GM12878 (cell line): ENCODE results near the gene ITPR2. TPM values are rescaled to one million over a fixed set of nuclear protein-coding genes. Genes with fewer than 3 reads are reported as not detected.

ENCODE experiments used
- ATAC-seq: fragments of 200-7000 bp; cut with Tn5 transposase; 3 replicates; pipeline ENCODE4 v1.9.1; 2020; ENCODE audit warnings: mild to moderate bottlenecking, moderate library complexity
- BruUV-seq: library from RNA; stranded (reverse); fragments of 400-500 nt; replicated peaks from 2 replicates; lab custom pipeline; 2021; lab: Mats Ljungman, UMichigan
- CTCF ChIA-PET: fragments of 300-600 bp; sonication (Branson Sonifier 250); formaldehyde crosslinking; extraction: SDS; loops from one replicate; lab custom pipeline; 2021; ENCODE audit warnings: inconsistent platforms; lab: Yijun Ruan, JAX
- POLR2A ChIA-PET: fragments of 350-600 bp; formaldehyde crosslinking; extraction: SDS; loops from one replicate; lab custom pipeline; 2021; ENCODE audit warnings: inconsistent platforms; lab: Charles Lee
- RAD21 ChIA-PET: fragments of 300-600 bp; sonication (Branson Sonifier 250); formaldehyde crosslinking; loops from one replicate; lab custom pipeline; 2023; ENCODE audit warnings: antibody characterized with exemption; ENCODE audit not compliant: unreplicated experiment; lab: Charles Lee
- SMC1A ChIA-PET: fragments of 300-600 bp; sonication (Branson Sonifier 250); formaldehyde crosslinking; loops from one replicate; lab custom pipeline; 2023; ENCODE audit not compliant: unreplicated experiment, uncharacterized antibody; lab: Charles Lee
- DNase-seq: peaks from one replicate; pipeline ENCODE4 v3.0.0-alpha.2; 2011; ENCODE audit warnings: low read depth, low spot score
- FAIRE-seq: peaks from 3 replicates; lab custom pipeline; 2011; peaks lifted over from hg19 to GRCh38; lab: Jason Lieb, UNC
- H2AFZ ChIP-seq: 2 replicates; pipeline ENCODE4 v1.6.0; 2011; ENCODE audit warnings: low read depth, low read length, control low read depth; ENCODE audit not compliant: control insufficient read depth
- H3K27ac ChIP-seq: 2 replicates; pipeline ENCODE4 v1.5.1; 2011; ENCODE audit warnings: control low read depth; ENCODE audit not compliant: control insufficient read depth, insufficient read depth
- H3K27me3 ChIP-seq, 2 experiments: replicated peaks in 1 of 2; 2 replicates each; pipeline versions ENCODE4 v1.6.0 to v1.6.1; 2011; ENCODE audit warnings: low read length in 1 of 2; ENCODE audit not compliant: control insufficient read depth in 2 of 2, insufficient read depth in 2 of 2
- H3K36me3 ChIP-seq, 2 experiments: 2 replicates each; pipeline ENCODE4 v1.5.1; 2011; ENCODE audit warnings: low read length in 1 of 2; ENCODE audit not compliant: control insufficient read depth in 2 of 2, insufficient read depth in 2 of 2
- H3K4me1 ChIP-seq: 2 replicates; pipeline ENCODE4 v1.6.1; 2011; ENCODE audit warnings: mild to moderate bottlenecking, low read length, moderate library complexity, mixed read lengths; ENCODE audit not compliant: control insufficient read depth, insufficient read depth
- H3K4me2 ChIP-seq: 2 replicates; pipeline ENCODE4 v1.6.0; 2011; ENCODE audit warnings: control low read depth; ENCODE audit not compliant: control insufficient read depth, insufficient read depth
- H3K4me3 ChIP-seq: fragments of 200-600 bp; sonication (generic); 2 replicates; pipeline ENCODE4 v1.5.1; 2016
- H3K79me2 ChIP-seq: 2 replicates; pipeline ENCODE4 v1.6.0; 2011; ENCODE audit warnings: low read length; ENCODE audit not compliant: control insufficient read depth, insufficient read depth
- H3K9ac ChIP-seq: 2 replicates; pipeline ENCODE4 v1.8.0; 2011; ENCODE audit warnings: low read length, control low read depth, mixed read lengths; ENCODE audit not compliant: control insufficient read depth, insufficient read depth
- H3K9me3 ChIP-seq: replicated peaks from 3 replicates; pipeline ENCODE4 v1.5.1; 2011; ENCODE audit warnings: mild to moderate bottlenecking, low read length; ENCODE audit not compliant: control insufficient read depth, insufficient read depth
- H4K20me1 ChIP-seq: 2 replicates; pipeline ENCODE4 v1.6.0; 2011; ENCODE audit not compliant: control insufficient read depth, insufficient read depth
- ATF2 ChIP-seq: IDR thresholded peaks from 2 replicates; pipeline ENCODE4 v1.6.1; 2012; ENCODE audit warnings: low read length, inconsistent platforms
- CBX5 ChIP-seq: sonication (generic); IDR thresholded peaks from 2 replicates; pipeline ENCODE4 v1.6.1; 2016; ENCODE audit warnings: low read depth, moderate library complexity, mild to moderate bottlenecking, inconsistent platforms
- CHD1 ChIP-seq: IDR thresholded peaks from 2 replicates; pipeline ENCODE4 v1.6.1; 2012; ENCODE audit warnings: low read depth, low read length, improper control_type of control experiment
- JUNB ChIP-seq: IDR thresholded peaks from 2 replicates; pipeline ENCODE4 v1.6.1; 2016; ENCODE audit warnings: antibody characterized with exemption, mild to moderate bottlenecking
- KDM1A ChIP-seq: fragments of 200-600 bp; sonication (generic); IDR thresholded peaks from 2 replicates; pipeline ENCODE4 v1.6.1; 2016; ENCODE audit warnings: borderline replicate concordance
- MLLT1 ChIP-seq: fragments of 450-650 bp; IDR thresholded peaks from 2 replicates; pipeline ENCODE4 v1.6.1; 2016; ENCODE audit warnings: mild to moderate bottlenecking
- NR2F1 ChIP-seq: fragments of 450-650 bp; conservative IDR thresholded peaks from 2 replicates; pipeline ENCODE4 v1.6.1; 2017; ENCODE audit warnings: mild to moderate bottlenecking
- POU2F2 ChIP-seq: IDR thresholded peaks from 3 replicates; pipeline ENCODE4 v1.6.1; 2011; ENCODE audit warnings: low read depth, mild to moderate bottlenecking, low read length, borderline replicate concordance
- RFX5 ChIP-seq: IDR thresholded peaks from 2 replicates; pipeline ENCODE4 v1.6.1; 2011; ENCODE audit warnings: low read depth, low read length, improper control_type of control experiment
- SIX5 ChIP-seq: IDR thresholded peaks from 2 replicates; pipeline ENCODE4 v1.6.1; 2011; ENCODE audit warnings: mild to moderate bottlenecking, low read depth, low read length, moderate library complexity; ENCODE audit not compliant: severe bottlenecking
- SP1 ChIP-seq: IDR thresholded peaks from one replicate; pipeline ENCODE4 v1.6.1; 2011; ENCODE audit warnings: low read depth, low read length
- STAT1 ChIP-seq: fragments of 450-650 bp; conservative IDR thresholded peaks from 2 replicates; pipeline ENCODE4 v1.6.1; 2014; ENCODE audit warnings: antibody characterized with exemption, mild to moderate bottlenecking
- SUPT20H ChIP-seq: IDR thresholded peaks from 2 replicates; pipeline ENCODE4 v1.6.1; 2011; ENCODE audit warnings: low read depth, mild to moderate bottlenecking, low read length, moderate library complexity, borderline replicate concordance; ENCODE audit not compliant: control insufficient read depth
- TCF12 ChIP-seq: IDR thresholded peaks from 2 replicates; pipeline ENCODE4 v1.6.1; 2011; ENCODE audit warnings: low read depth, mild to moderate bottlenecking, low read length
- YY1 ChIP-seq: IDR thresholded peaks from 2 replicates; pipeline ENCODE4 v1.6.1; 2011; ENCODE audit warnings: low read depth, mild to moderate bottlenecking, low read length
- ZNF24 ChIP-seq: fragments of 450-650 bp; IDR thresholded peaks from 2 replicates; pipeline ENCODE4 v1.6.1; 2017; ENCODE audit warnings: antibody characterized with exemption, mild to moderate bottlenecking
- ZNF687 ChIP-seq: fragments of 450-650 bp; IDR thresholded peaks from 2 replicates; pipeline ENCODE4 v1.6.1; 2017; ENCODE audit warnings: mild to moderate bottlenecking, moderate library complexity
- ZSCAN29 ChIP-seq: fragments of 450-650 bp; IDR thresholded peaks from 2 replicates; pipeline ENCODE4 v1.6.1; 2017; ENCODE audit warnings: mild to moderate bottlenecking, moderate library complexity
- WGBS: methylation state at CpG from one replicate; pipeline ENCODE4 v1.1.6; 2016; ENCODE audit warnings: low lambda C conversion rate; ENCODE audit not compliant: insufficient replicate concordance, insufficient coverage; ENCODE audit errors: missing lambda C conversion rate; 5-methylcytosine and 5-hydroxymethylcytosine counted together
- in situ Hi-C: fragments of 300-500 bp; cut with MboI; formaldehyde crosslinking; loops from 9 replicates; pipeline ENCODE4 v1.14.3; 2018; ENCODE audit warnings: mixed read lengths
- intact Hi-C: fragments of 100-400 bp; cut with micrococcal nuclease; formaldehyde crosslinking; loops from one replicate; pipeline ENCODE4 v1.14.2; 2022; ENCODE audit not compliant: unreplicated experiment
- polyA plus RNA-seq, 11 experiments: library from polyadenylated mRNA; depleted of rRNA in 4 of 11; unstranded in 6 of 11; stranded (reverse) in 5 of 11; fragments of >200 nt; fragmentation: Nextera tagmentation in 4 of 11; fragmentation: Illumina TruSeq in 1 of 11; extraction: Ambion mirVana in 4 of 11; extraction: Trizol in 1 of 11; gene quantifications; 1 replicate in 1 of 11; 2 replicates in 10 of 11; pipeline versions ENCODE4 v1.2.1 to v1.2.3, GENCODE V29; 2011 to 2016; ENCODE audit warnings: inconsistent platforms in 2 of 11, missing spikeins in 2 of 11, low read depth in 1 of 11
- total RNA-seq, 4 experiments: library from RNA; depleted of rRNA in 3 of 4; stranded (reverse); fragments of >200 nt in 3 of 4; fragmentation: Illumina TruSeq in 1 of 4; extraction: Trizol in 1 of 4; gene quantifications; 2 replicates each; pipeline versions ENCODE4 v1.2.1 to v1.2.3, GENCODE V29; 2013 to 2021
- TF ChIP-seq, protein P1 (sequence below): fragments of 450-650 bp; IDR thresholded peaks from 2 replicates; pipeline ENCODE4 v1.6.1; 2016; ENCODE audit warnings: mild to moderate bottlenecking

ITPR2 gene
- total and polyA plus RNA-seq, 10 of the 15 experiments (the other 5 are each of a cell fraction or from before 2014, with no cell fraction given), result 7.5 to 76.2 (median 47.1) TPM

- no peak overlapping the region for H3K4me2 ChIP-seq
- H3K4me1 ChIP-seq, result no peaks in the 10 kb centered on the region
- H3K36me3 ChIP-seq, result peaks cover 6 to 20% of the 10 kb centered on the region in 2 experiments
- H3K9ac ChIP-seq, result no peak overlapping the region
- FAIRE-seq (no peak), ATAC-seq (no peak), DNase-seq (no peak)
- ChIA-PET POLR2A (interaction anchor here (1.3 kb wide), 1 partner anchor 9 kb away, joined by 3 read pairs; no protein-coding TSS in a partner anchor), RAD21 (no interaction called here), SMC1A (interaction anchor here (0.8 kb wide), 1 partner anchor 73 kb away, joined by 3 read pairs; no protein-coding TSS in a partner anchor), CTCF (no interaction called here)
- no peaks in the 10 kb centered on the region for H3K79me2 ChIP-seq
- BruUV-seq, result no TSS peak
- no peaks in the 10 kb centered on the region for H3K9me3 ChIP-seq
- 100% methylated on average over 2 of the region's 2 CpGs for WGBS
- H3K4me3 ChIP-seq, result no peak overlapping the region
- no peak overlapping the region for H2AFZ ChIP-seq
- no peaks in the 10 kb centered on the region for H4K20me1 ChIP-seq
- no peak overlapping the region for H3K27ac ChIP-seq
- in situ Hi-C loops (no loop called here), intact Hi-C loops (no loop called here)
- TF ChIP-seq CHD1 (no peak), SP1 (no peak), SUPT20H (no peak), MLLT1 (no peak), TCF12 (no peak), NR2F1 (no peak), ZSCAN29 (no peak), CBX5 (no peak), ATF2 (no peak), SIX5 (no peak), JUNB (no peak), POU2F2 (no peak), ZNF687 (no peak), RFX5 (no peak), ZNF24 (no peak), YY1 (no peak), STAT1 (no peak), KDM1A (no peak)
- TF ChIP-seq, protein P1, sequence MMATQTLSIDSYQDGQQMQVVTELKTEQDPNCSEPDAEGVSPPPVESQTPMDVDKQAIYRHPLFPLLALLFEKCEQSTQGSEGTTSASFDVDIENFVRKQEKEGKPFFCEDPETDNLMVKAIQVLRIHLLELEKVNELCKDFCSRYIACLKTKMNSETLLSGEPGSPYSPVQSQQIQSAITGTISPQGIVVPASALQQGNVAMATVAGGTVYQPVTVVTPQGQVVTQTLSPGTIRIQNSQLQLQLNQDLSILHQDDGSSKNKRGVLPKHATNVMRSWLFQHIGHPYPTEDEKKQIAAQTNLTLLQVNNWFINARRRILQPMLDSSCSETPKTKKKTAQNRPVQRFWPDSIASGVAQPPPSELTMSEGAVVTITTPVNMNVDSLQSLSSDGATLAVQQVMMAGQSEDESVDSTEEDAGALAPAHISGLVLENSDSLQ, result no peak
- H3K27me3 ChIP-seq, result no peaks in the 10 kb centered on the region
These were observed 138.6 kb downstream of the ITPR2 start for GRCh38 chr12:26694402-26694801.
